Measurements from ENCODE around the gene LMF1. TPM values are rescaled to one million over a fixed set of nuclear protein-coding genes. Genes with fewer than 3 reads are reported as not detected.

Gene LMF1
- total and polyA plus RNA-seq, 7 experiments from 2014 or later: 10.6 to 63.1 (median 41.3) TPM

DNA sequence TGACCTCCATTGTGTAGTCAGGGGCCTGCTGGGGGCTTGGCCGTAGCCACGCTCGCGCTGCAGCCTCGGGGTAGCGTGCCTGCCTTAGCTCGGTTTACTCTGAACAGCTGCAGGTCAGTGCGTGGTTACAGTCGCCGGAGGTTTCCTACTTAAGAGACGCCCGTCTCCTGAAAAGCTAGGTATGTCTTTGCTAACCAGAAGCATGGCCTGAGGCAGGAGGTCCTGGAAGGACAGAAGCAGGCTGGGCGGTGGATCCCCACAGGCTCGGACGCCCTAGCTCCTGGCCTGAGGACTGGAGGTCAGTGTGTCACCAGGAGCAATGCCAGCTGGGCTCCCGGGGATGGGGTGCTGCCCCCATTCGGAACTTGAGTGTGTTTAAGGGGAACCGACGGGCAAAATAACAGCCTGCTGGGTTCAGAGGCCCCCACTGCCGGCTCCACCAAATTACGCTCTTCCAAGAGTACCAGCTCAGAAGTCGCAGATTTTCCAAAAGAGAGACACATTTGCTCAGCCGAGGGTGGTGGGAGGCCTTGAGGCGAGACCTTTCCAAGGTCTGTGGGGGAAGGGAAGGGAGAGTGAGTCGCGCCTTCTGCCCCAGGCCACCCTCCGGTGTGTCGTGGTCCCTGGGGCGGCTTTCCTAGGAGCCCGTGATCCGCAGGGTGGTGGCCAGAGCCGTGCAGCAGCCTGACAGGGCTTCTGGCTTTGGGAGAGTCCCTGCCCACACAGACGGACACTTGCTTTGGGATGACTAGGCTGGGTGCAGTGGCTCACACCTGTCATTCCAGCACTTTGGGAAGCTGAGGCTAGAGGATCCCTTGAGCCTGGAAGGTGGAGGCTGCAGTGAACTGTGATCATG is 166.4 kb downstream of the LMF1 start:
- Histone ChIP-seq H3K4me1 (ENCODE audit: control insufficient read depth in 2 of 2, insufficient read depth in 2 of 2, low read length in 2 of 2) (peaks cover 0 to 9% of the 10 kb centered on the region in 2 donors), H3K4me3 (ENCODE audit: low read length) (no peak overlapping the region), H3K27me3 (ENCODE audit: control insufficient read depth in 2 of 2, insufficient read depth in 2 of 2, low read length in 2 of 2) (no peaks in the 10 kb centered on the region), H3K9me3 (ENCODE audit: control insufficient read depth in 2 of 3, low read length in 3 of 3) (no peaks in the 10 kb centered on the region), H3K27ac (ENCODE audit: low read depth, low read length) (no peak overlapping the region), H3K36me3 (ENCODE audit: control insufficient read depth in 2 of 3, insufficient read depth in 3 of 3, low read length in 3 of 3) (no peaks in the 10 kb centered on the region)
- H3K27me3 Mint-ChIP-seq: peaks cover 0 to 5% (median 0%) of the 10 kb centered on the region in 5 donors
- H3K9me3 Mint-ChIP-seq: no peaks in the 10 kb centered on the region
- POLR2A ChIA-PET: interaction anchor here (0.8 kb wide), 1 partner anchor 16 kb away, joined by 3 read pairs; the partner anchor contains the start of genes CHTF18 and RPUSD1
- H3K4me1 Mint-ChIP-seq: peaks cover 0 to 12% (median 10%) of the 10 kb centered on the region in 7 donors
- intact Hi-C loops (cut with micrococcal nuclease): no loop called here
- H3K4me3 Mint-ChIP-seq: peak overlapping the region in 2 of 10 donors; percentile 13 to 53
- no peak for ATAC-seq
- DNase-seq: no peak
- CTCF ChIA-PET: no interaction called here
- H3K36me3 Mint-ChIP-seq: peaks cover 0 to 4% (median 0%) of the 10 kb centered on the region in 5 donors
- peak overlapping the region in 1 of 9 donors; percentile 52 for H3K27ac Mint-ChIP-seq

DNA sequence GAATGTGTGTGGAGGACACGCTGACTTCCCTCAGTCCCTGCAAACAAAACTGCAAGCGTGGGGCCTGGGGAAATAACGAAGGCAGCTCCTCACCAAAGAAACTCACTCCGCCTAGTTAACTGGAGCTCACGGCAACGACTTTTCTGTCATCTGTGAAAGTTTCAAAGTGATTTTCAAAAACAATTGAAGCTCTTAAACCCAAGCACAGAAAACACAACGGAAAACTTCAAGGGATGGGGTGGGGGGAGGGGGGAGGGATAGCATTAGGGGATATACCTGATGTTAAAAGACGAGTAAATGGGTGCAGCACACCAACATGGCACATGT is 167.1 kb downstream of the LMF1 start:
- Histone ChIP-seq H3K36me3 (ENCODE audit: control insufficient read depth in 2 of 3, insufficient read depth in 3 of 3, low read length in 3 of 3) (no peaks in the 10 kb centered on the region), H3K9me3 (ENCODE audit: control insufficient read depth in 2 of 3, low read length in 3 of 3) (no peaks in the 10 kb centered on the region), H3K4me1 (ENCODE audit: control insufficient read depth in 2 of 2, insufficient read depth in 2 of 2, low read length in 2 of 2) (peaks cover 0 to 9% of the 10 kb centered on the region in 2 donors), H3K27me3 (ENCODE audit: control insufficient read depth in 2 of 2, insufficient read depth in 2 of 2, low read length in 2 of 2) (no peaks in the 10 kb centered on the region), H3K4me3 (ENCODE audit: low read length) (no peak overlapping the region), H3K27ac (ENCODE audit: low read depth, low read length) (no peak overlapping the region)
- POLR2A ChIA-PET: interaction anchor here (0.8 kb wide), 1 partner anchor 15 kb away, joined by 3 read pairs; the partner anchor contains the start of genes CHTF18 and RPUSD1
- CTCF ChIA-PET: interaction anchor here (0.6 kb wide), 2 partner anchors 14 to 881 kb away, joined by 3 to 4 read pairs; no protein-coding TSS in a partner anchor
- peaks cover 0 to 5% (median 3%) of the 10 kb centered on the region in 5 donors for H3K27me3 Mint-ChIP-seq
- H3K9me3 Mint-ChIP-seq: no peaks in the 10 kb centered on the region
- DNase-seq: no peak
- no peak overlapping the region for H3K27ac Mint-ChIP-seq
- no peak overlapping the region for H3K4me3 Mint-ChIP-seq
- no peak for ATAC-seq
- intact Hi-C loops (cut with micrococcal nuclease): no loop called here
- H3K4me1 Mint-ChIP-seq: peaks cover 0 to 11% (median 10%) of the 10 kb centered on the region in 7 donors
- H3K36me3 Mint-ChIP-seq: peaks cover 0 to 4% (median 0%) of the 10 kb centered on the region in 5 donors

Other genes starting within 250 kb of the LMF1 start
- 10 to 100 TPM; 11.9 to 20.7 (median 13.6) TPM for gene ANTKMT, start 249.8 kb downstream of the LMF1 start, total RNA-seq
- 10 to 100 TPM; 14.7 to 26.8 TPM for gene ANTKMT, start 249.8 kb downstream of the LMF1 start, polyA plus RNA-seq
- gene CCDC78, start 244.5 kb downstream of the LMF1 start, total RNA-seq: 1 to 10 TPM; 2.6 to 4.4 (median 3.0) TPM
- gene CCDC78, start 244.5 kb downstream of the LMF1 start, polyA plus RNA-seq: not detected
- 10 to 100 TPM in 3 of 5 experiments, 1 to 10 TPM in 2; 5.5 to 14.6 (median 10.7) TPM for gene HAGHL, start 243.9 kb downstream of the LMF1 start, total RNA-seq
- 1 to 10 TPM in 1 of 2 donors, under 1 TPM in 1; 0.72 to 1.1 TPM for gene HAGHL, start 243.9 kb downstream of the LMF1 start, polyA plus RNA-seq
- gene CIAO3, start 230.0 kb downstream of the LMF1 start, total RNA-seq: 10 to 100 TPM; 39.0 to 55.5 (median 46.1) TPM
- 10 to 100 TPM; 13.9 to 34.9 TPM for gene CIAO3, start 230.0 kb downstream of the LMF1 start, polyA plus RNA-seq
- gene MSLN, start 210.2 kb downstream of the LMF1 start, total RNA-seq: under 1 TPM in 1 of 5 experiments, not detected in 4; 0.64 TPM
- gene MSLN, start 210.2 kb downstream of the LMF1 start, polyA plus RNA-seq: not detected
- gene RPUSD1, start 182.6 kb downstream of the LMF1 start, total RNA-seq: 10 to 100 TPM; 16.3 to 34.3 (median 30.3) TPM
- gene RPUSD1, start 182.6 kb downstream of the LMF1 start, polyA plus RNA-seq: 10 to 100 TPM; 21.2 to 42.9 TPM
- gene CHTF18, start 182.4 kb downstream of the LMF1 start, total RNA-seq: 10 to 100 TPM; 32.0 to 74.8 (median 51.7) TPM
- gene CHTF18, start 182.4 kb downstream of the LMF1 start, polyA plus RNA-seq: 1 to 10 TPM; 4.5 to 8.2 TPM
- gene GNG13, start 170.2 kb downstream of the LMF1 start, total RNA-seq: not detected
- gene GNG13, start 170.2 kb downstream of the LMF1 start, polyA plus RNA-seq: not detected
- gene SOX8, start 10.8 kb upstream of the LMF1 start, total RNA-seq: 1 to 10 TPM in 4 of 5 experiments, under 1 TPM in 1; 0.07 to 5.4 (median 4.7) TPM
- gene SOX8, start 10.8 kb upstream of the LMF1 start, polyA plus RNA-seq: 1 to 10 TPM; 2.3 to 3.1 TPM
- not detected for gene SSTR5, start 101.8 kb upstream of the LMF1 start, total RNA-seq
- not detected for gene SSTR5, start 101.8 kb upstream of the LMF1 start, polyA plus RNA-seq
- not detected for gene C1QTNF8, start 125.3 kb upstream of the LMF1 start, total RNA-seq
- gene C1QTNF8, start 125.3 kb upstream of the LMF1 start, polyA plus RNA-seq: not detected
- gene CACNA1H, start 182.1 kb upstream of the LMF1 start, total RNA-seq: 1 to 10 TPM in 4 of 5 experiments, under 1 TPM in 1; 0.31 to 8.8 (median 2.2) TPM
- gene CACNA1H, start 182.1 kb upstream of the LMF1 start, polyA plus RNA-seq: 1 to 10 TPM in 1 of 2 donors, under 1 TPM in 1; 0.73 to 3.8 TPM

Data from naive thymus-derived CD4-positive, alpha-beta T cell (primary cell).